GM21447 (cell line): ENCODE data around the gene RERE.

Experiments
- ATAC-seq: cut with Tn5 transposase; IDR thresholded peaks from one replicate; pipeline ENCODE4 v1.9.1; 2021; ENCODE audit not compliant: unreplicated experiment

RERE gene

DNA sequence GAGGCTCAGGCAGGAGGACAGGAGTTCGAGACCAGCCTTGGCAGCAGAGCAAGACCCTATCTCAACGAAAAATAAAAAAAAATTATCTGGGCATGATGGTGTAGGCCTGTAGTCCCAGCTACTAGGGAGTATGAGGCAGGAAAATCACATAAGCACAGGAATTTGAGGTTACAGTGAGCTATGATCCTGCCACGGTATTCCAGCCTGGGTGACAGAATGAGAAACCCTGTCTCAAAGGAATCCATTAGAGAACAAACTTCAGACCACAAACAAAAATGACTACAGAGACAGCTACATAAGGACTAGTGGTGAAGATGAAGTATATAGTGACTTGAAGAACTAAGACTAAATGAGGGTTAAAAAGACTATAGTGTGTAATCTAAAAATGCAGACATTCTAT is 233.1 kb downstream of the RERE start:
- no peak for ATAC-seq

DNA sequence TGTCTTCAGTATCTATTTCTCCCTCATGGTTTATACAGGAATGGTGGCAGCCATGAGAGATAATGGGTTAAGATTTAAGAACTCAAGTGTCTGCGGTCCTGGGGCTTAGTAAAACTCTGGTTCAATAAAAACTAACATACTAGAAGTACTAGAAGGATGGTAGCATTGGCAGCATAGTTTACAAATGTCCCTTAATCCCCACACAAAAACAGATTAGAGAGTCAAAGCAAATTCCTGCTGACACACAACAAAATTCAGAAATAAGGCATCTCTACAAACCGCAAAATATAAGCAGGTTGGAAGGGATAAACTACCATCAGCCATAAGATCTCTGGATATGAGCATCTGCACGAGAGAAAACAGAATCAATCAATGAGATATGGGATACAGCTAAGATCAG is 234.4 kb downstream of the RERE start:
- ATAC-seq: no peak

DNA sequence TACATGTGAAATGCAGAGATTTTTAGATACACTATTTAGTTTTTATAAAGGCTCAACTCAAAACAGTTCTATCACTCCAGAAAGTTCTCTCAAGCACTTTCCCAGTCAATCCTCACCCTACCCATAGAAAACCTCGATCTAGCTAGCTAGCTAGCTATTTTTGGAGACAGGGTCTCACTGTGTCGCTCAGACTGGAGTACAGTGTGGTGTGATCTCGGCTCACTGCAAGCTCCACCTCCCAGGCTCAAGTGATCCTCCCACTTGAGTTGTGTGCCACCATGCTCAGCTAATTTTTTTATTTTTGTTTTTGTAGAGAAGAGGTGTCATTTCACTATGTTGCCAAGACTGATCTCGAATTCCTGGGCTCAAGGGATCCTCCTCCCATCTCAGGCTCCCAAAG is 236.9 kb downstream of the RERE start:
- ATAC-seq: no peak

DNA sequence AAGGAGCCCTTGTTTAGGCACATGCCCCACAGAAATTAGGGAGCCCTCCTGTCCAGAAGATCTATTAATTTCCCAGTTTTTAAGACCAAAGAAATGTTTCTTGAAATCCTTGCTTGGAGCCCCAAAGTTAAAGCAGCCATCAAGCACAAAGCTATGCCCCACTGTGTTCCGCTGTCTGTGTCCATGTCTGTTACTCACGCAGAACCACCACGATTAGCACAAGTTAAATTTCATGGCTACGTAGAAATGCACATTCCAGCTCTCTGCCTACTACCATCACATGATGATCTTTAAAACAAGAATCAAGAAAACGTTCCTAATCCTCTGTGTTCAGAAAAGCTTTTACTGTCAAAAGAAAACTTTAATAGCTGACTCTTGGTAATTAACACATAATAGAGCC is 238.5 kb downstream of the RERE start:
- no peak for ATAC-seq

DNA sequence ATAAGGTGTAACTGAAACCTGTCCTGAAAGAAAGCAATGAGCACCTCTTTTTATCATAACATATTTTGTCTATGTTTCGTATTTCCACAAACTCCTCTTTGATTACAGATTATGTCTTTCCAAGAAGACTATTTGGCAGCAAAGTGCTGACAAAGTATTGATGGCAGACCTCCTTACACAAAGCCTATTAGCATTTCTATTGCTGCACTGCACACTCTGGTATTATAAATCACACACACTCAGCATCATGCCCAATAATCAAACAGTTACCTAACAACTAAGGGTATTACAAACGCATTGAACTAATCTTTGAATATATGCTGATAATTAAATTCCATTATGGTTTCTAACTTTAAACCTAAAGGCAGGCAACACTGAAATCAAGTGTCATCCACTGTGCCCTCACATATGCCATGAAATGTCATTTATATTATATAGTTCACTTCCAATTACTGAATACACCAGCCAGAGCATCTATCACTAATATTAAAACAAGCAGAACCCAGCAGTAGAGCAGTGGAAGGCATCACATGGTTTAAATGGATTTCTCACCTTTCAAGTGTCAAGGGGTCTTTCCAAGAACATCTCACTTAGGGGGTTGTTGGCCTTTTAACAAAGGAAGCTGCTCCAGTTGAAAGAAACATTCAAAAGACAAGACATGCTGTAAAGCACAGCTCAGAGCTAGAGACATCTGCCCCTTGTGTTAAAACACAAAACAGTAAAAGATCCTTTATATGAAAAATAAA is 239.1 kb downstream of the RERE start:
- ATAC-seq: no peak

DNA sequence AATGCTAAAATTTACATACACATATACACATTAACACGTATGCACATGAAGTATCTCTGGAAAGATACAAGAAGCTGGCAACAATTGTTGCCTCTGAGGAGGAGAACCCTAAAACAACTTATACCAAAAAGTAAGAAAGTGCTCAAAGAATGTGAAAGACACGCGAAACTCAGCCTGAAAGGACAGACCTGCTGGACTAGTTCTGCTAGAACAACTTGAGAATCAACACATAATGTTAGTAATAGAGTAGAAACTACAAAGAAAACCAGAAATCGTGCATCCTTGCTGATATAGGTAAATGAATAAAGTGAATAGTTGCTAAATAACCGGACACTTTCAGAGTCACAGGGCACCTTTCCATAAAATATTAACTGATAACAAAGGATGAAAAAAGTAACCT is 242.5 kb downstream of the RERE start:
- ATAC-seq: no peak

DNA sequence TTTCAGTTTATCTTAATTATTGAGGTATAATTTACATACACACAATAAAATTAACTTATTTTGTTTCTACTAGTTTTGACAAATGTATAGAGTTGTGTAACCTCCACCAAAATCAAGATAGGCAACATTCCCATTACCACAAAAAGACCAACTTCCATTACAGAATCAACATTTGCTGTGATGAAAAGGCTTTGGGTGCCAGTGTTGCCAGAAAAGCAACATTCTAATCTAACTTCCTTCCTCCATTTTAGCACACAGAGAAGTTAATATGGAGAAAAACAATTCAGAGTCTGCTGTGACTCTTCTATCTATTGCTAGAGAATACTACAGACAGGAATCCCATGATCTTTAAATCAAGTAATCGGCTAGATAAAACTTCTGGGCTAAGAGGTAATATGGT is 245.3 kb downstream of the RERE start:
- ATAC-seq: no peak

- ATAC-seq: no peak
Measured at GRCh38 chr1:8571200-8571984, 246.0 kb downstream of the RERE start.

DNA sequence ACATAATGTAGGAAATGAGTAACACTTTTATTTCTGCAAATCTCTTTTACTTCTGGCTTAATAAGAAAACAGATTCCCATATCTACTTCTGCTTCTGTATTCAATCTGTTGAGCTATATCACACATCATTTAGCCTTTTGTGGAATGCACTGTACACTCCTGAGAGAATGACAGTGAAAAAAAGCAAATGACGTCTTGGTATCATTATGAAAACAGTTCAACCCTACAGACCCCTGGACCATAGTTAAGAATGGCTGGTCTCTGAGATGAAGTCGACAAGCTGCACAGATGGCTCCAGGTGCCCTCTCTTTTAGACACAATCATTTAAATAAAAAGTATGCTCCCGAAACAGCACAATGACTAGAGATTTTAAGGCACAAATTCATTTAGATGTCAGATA is 247.0 kb downstream of the RERE start:
- ATAC-seq: no peak

- ATAC-seq: no peak
Measured at GRCh38 chr1:8569242-8569641, 248.2 kb downstream of the RERE start.

GRCh38 chr1:8568837-8569236 is 248.6 kb downstream of the RERE start:
- ATAC-seq: no peak

DNA sequence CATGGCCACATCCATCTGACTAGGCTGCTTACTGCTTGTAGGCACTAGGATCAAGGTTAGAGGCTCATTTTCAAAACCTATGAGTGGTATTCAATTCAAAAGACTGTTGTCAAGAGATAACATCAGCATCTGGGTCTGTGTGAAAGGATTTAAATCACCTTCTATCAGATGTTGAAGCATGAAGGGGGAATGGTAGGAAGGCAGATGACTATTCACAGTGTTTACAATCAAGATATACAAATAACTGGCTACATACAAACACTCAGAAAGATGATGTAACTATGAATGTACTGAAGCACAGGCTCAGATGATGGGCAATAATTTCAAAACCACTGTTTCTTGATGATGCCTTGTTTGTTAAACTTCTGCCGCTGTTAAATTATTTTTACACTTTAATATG is 250.3 kb downstream of the RERE start:
- no peak for ATAC-seq

DNA sequence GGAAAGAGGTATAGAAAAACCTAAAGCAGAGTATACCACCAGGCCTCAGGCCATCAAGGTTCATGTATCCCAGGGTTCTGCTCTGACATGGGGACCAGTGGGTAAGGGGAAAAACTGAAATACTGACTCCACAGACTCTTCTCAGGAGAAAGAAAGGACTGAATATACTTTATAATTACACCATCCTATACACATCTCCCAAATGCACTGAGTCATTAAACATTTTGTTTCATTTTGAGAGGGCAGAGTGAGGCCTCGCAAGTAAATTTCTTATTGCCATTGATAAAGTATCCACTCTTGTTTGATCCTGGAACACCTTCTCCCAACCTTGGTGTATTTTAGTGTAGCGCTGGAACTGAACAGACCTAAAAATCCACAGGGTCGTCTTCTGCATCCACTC is 251.6 kb downstream of the RERE start:
- no peak for ATAC-seq

DNA sequence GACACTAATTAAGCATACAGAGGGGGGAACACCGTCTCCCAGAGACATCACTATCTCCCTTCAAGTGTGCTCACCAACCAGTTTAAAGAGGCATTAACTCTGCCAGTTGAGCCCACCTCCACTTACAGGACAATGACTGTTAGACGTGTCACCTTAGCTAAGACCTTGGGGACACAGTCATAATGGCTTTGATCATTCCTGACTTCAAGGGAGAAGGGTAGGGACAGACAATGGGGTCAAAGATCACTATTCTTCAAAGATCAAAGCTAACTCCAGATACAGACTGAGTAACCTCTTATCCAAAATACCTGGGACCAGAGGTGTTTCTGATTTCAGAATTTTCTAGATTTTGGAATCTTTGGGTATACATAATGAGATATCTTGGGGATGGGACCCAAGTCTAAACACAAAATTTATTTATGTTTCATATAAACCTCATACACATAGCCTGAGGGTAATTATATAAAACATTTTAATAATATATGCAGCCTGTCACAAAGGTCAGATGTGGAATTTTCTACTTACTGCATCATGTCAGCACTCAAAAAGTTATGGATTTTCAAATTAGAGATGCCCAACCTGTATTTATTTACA is 253.4 kb downstream of the RERE start:
- ATAC-seq: no peak

DNA sequence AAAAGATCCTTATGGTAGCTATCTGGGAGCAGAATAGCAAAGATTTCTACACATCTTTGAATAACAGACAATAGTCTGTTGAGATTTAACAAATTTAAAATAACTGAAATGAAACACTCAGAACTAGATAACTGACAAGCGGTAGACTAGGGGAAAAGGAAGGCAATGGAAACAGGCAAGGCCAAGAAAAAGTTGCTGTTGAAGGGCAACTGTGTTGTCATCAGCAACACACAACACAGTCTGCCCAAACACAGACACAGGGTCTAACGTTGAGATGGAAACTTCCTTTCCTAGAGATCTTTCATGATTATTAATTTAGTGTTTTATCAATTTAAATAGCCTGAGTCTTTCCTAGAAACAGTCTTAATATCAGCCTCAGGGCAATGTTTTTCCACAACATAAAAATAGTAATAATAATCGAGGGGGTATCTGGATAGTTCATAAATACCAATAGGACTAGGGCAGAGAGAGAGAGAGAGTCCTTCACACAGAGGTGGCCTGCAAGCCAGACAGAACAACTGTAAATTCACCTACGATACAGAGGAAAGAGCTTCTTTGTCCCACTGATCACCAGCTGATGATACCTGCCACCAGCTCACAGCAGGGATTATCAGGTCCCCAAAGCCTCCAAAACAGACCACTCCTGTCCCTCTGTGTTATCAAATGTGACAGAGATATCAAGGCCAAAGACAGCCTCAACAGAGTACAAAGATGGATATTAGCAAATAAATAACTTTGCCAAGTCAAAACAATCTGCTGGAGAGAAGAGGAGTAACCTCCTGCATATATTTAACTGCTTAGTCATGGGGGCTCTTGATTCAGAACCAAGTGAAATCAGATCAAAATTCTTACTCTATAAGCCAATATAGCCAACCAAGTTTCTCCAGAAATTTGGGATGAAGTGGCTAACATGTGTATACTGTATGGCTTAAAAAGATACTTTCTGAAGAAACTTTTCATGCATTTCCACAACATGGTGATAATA is 254.3 kb downstream of the RERE start:
- ATAC-seq: no peak

DNA sequence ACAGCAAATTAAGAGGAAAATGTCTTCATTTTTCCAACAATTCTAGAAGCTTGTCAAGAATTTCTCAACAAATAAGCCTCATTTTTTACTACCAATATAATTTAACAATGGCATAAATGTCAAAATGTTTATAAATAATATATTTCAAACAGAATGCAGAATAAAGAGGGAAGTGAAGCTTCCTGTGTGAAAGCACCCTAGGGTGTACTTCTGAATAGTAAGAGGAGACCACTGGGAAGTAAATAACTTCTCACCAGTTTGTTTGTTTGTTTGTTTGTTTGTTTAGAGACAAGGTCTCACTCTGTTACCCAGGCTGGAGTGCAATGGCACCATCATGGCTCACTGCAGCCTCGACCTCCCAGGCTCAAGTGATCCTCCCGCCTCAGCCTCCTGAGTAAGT is 255.2 kb downstream of the RERE start:
- no peak for ATAC-seq

- ATAC-seq: no peak
Measured at GRCh38 chr1:8560611-8561544, 256.6 kb downstream of the RERE start.

- ATAC-seq: no peak
Measured at GRCh38 chr1:8560035-8560434, 257.4 kb downstream of the RERE start.

DNA sequence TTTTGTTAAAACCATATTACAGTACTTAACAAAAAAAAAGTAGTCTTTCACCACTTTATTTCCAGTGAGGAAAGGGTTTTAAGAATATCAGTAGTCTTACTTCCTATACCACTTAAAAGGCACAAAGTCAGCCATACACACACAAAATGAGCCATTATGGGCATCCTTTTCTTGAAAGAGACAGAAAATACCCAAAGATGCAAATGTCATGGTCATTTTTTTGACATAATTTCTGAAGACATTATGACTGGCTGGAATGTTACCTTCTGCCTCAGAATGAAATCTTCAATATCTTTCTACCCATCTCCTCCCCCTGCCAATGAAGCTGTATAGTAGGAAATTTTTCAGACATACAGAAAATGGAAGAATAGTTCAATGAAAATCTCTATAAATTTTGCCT is 261.9 kb downstream of the RERE start:
- no peak for ATAC-seq

- ATAC-seq: no peak
Measured at GRCh38 chr1:8554956-8555534, 262.4 kb downstream of the RERE start.
